Stimulated activated CD4-positive, alpha-beta T cell treated with anti-CD3 and anti-CD28 coated beads, TNF-alpha, amount 100 ng/mL, for 1 hour (primary cell): Measurements from ENCODE around the gene IL33.

Source experiments
- DNase-seq, 3 donors: peaks; one replicate each; pipeline ENCODE4 v3.0.0-alpha.2; 2020; ENCODE audit warnings: low read depth in 3 of 3, low spot score in 1 of 3

IL33 gene

GRCh38 chr9:6216951-6217350 is 1.3 kb downstream of the IL33 start:
- DNase-seq = no peak

GRCh38 chr9:6218099-6218502 is 2.5 kb downstream of the IL33 start:
- DNase-seq = no peak

GRCh38 chr9:6219040-6219439 is 3.4 kb downstream of the IL33 start:
- no peak for DNase-seq

GRCh38 chr9:6219981-6220380 is 4.4 kb downstream of the IL33 start:
- no peak for DNase-seq

GRCh38 chr9:6224393-6225154 is 9.0 kb downstream of the IL33 start:
- no peak for DNase-seq

- no peak for DNase-seq
Measured at GRCh38 chr9:6226696-6227095, 11.1 kb downstream of the IL33 start.

GRCh38 chr9:6229186-6229585 is 13.6 kb downstream of the IL33 start:
- no peak for DNase-seq

GRCh38 chr9:6229619-6230018 is 14.0 kb downstream of the IL33 start:
- DNase-seq = no peak

- no peak for DNase-seq
Measured at GRCh38 chr9:6230037-6230780, 14.6 kb downstream of the IL33 start.

GRCh38 chr9:6232336-6232945 is 16.8 kb downstream of the IL33 start:
- DNase-seq = no peak

- no peak for DNase-seq
Measured at GRCh38 chr9:6234014-6234413, 18.4 kb downstream of the IL33 start.

GRCh38 chr9:6237267-6237666 is 21.7 kb downstream of the IL33 start:
- no peak for DNase-seq

GRCh38 chr9:6239048-6239461 is 23.4 kb downstream of the IL33 start:
- DNase-seq = no peak

GRCh38 chr9:6239694-6240093 is 24.1 kb downstream of the IL33 start:
- DNase-seq = no peak

GRCh38 chr9:6243746-6244145 is 28.1 kb downstream of the IL33 start:
- no peak for DNase-seq

- no peak for DNase-seq
Measured at GRCh38 chr9:6247266-6247665, 31.7 kb downstream of the IL33 start.

GRCh38 chr9:6268826-6269397 is 53.3 kb downstream of the IL33 start:
- DNase-seq = no peak

- no peak for DNase-seq
Measured at GRCh38 chr9:6270896-6271295, 55.3 kb downstream of the IL33 start.

- DNase-seq = no peak
Measured at GRCh38 chr9:6271508-6272228, 56.1 kb downstream of the IL33 start.

- no peak for DNase-seq
Measured at GRCh38 chr9:6272229-6272598, 56.6 kb downstream of the IL33 start.

- no peak for DNase-seq
Measured at GRCh38 chr9:6277417-6277816, 61.8 kb downstream of the IL33 start.
